Mononuclear cell (primary cell): ENCODE results near the gene DAZL. TPM values are rescaled to one million over a fixed set of nuclear protein-coding genes. Genes with fewer than 3 reads are reported as not detected.
"Not testable (repeated sequence)": the region's sequence is repeated elsewhere in the genome, so short reads cannot be mapped to it uniquely, and the experiment has no call there.

Experiments
- H3K27me3 ChIP-seq: 2 replicates; pipeline ENCODE4 v1.6.0; 2011; ENCODE audit warnings: low read length, control low read depth; ENCODE audit not compliant: insufficient read depth
- H3K4me1 ChIP-seq: 2 replicates; pipeline ENCODE4 v1.5.1; 2011; ENCODE audit warnings: mild to moderate bottlenecking, low read length, control low read depth; ENCODE audit not compliant: insufficient read depth
- H3K4me3 ChIP-seq: 2 replicates; pipeline ENCODE4 v1.5.1; 2011; ENCODE audit warnings: mild to moderate bottlenecking, low read length, moderate library complexity
- H3K9me3 ChIP-seq: 2 replicates; pipeline ENCODE4 v1.5.1; 2011; ENCODE audit warnings: low read depth, mild to moderate bottlenecking, control low read depth, low read length
- total RNA-seq: library from RNA; depleted of rRNA; stranded (reverse); fragments of >200 nt; gene quantifications from one replicate; pipeline ENCODE4 v1.2.3, GENCODE V29; 2012

DAZL gene, protein sequence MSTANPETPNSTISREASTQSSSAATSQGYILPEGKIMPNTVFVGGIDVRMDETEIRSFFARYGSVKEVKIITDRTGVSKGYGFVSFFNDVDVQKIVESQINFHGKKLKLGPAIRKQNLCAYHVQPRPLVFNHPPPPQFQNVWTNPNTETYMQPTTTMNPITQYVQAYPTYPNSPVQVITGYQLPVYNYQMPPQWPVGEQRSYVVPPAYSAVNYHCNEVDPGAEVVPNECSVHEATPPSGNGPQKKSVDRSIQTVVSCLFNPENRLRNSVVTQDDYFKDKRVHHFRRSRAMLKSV
- 0.10 TPM for total RNA-seq

GRCh38 chr3:16604887-16605602 is at the start of gene DAZL:
TSS of gene DAZL (minus strand) at chr3:16605423. CDS start at chr3:16605205, 218 bp downstream.
- H3K4me3 ChIP-seq, result no peak within 1 kb of the TSS
- H3K27me3 ChIP-seq, result no peaks in the 10 kb centered on the region
- no peaks in the 10 kb centered on the region for H3K4me1 ChIP-seq
- H3K9me3 ChIP-seq, result no peaks in the 10 kb centered on the region

DNA sequence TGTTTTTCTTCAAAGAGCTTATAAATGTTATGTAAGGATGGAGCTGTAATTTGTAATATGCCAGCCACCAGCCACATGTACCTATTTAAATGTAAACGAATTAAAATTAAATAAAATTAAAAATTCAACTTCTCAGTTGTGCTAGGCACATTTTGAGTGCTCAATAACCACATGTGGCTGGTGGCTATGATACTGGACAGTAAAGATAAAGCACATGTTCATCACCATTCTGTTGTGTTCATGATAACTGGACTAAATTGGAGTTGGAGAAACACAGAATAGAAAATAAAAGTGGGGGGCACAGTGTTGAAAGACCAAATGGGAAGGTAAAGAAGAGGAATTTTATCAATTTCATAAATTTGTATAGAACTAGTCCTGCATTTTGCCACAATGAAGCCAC is 49.8 kb upstream of the DAZL start:
- no peak overlapping the region for H3K4me3 ChIP-seq
- H3K9me3 ChIP-seq, result no peaks in the 10 kb centered on the region
- H3K4me1 ChIP-seq, result no peaks in the 10 kb centered on the region
- H3K27me3 ChIP-seq, result no peaks in the 10 kb centered on the region

- Histone ChIP-seq H3K4me1 (no peaks in the 10 kb centered on the region), H3K27me3 (no peaks in the 10 kb centered on the region), H3K9me3 (no peaks in the 10 kb centered on the region), H3K4me3 (no peak overlapping the region)
Observed at GRCh38 chr3:16653712-16654111, 48.5 kb upstream of the DAZL start.

- H3K9me3 ChIP-seq, result no peaks in the 10 kb centered on the region
- no peaks in the 10 kb centered on the region for H3K27me3 ChIP-seq
- no peaks in the 10 kb centered on the region for H3K4me1 ChIP-seq
- no peak overlapping the region for H3K4me3 ChIP-seq
Observed at GRCh38 chr3:16647668-16648067, 42.4 kb upstream of the DAZL start.

DNA sequence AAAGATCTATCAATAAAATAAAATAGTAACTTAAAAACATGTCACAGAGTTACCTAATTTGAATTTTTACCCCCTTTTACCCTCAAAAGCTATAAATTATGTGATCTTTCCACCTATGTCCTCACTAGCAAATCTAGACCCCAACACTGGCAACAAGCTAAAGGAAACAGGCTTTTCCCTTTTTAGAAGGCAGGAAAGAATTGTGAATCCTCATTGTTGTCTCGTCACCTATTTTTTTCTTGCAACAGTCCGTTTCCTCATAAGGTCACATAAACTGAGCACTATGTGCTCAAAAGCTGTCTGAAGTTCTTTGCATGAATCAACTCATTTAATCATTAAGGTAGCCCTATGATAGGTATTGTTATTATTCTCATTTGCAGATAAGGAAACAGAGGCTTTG is 34.6 kb upstream of the DAZL start:
- no peaks in the 10 kb centered on the region for H3K27me3 ChIP-seq
- no peaks in the 10 kb centered on the region for H3K4me1 ChIP-seq
- H3K9me3 ChIP-seq, result no peaks in the 10 kb centered on the region
- H3K4me3 ChIP-seq, result no peak overlapping the region

GRCh38 chr3:16633948-16634347 is 28.7 kb upstream of the DAZL start:
- Histone ChIP-seq H3K4me3 (no peak overlapping the region), H3K4me1 (no peaks in the 10 kb centered on the region), H3K9me3 (no peaks in the 10 kb centered on the region), H3K27me3 (no peaks in the 10 kb centered on the region)

- no peaks in the 10 kb centered on the region for H3K4me1 ChIP-seq
- no peak overlapping the region for H3K4me3 ChIP-seq
- H3K9me3 ChIP-seq, result no peaks in the 10 kb centered on the region
- no peaks in the 10 kb centered on the region for H3K27me3 ChIP-seq
Observed at GRCh38 chr3:16632395-16632794, 27.2 kb upstream of the DAZL start.

GRCh38 chr3:16618721-16619120 is 13.5 kb upstream of the DAZL start:
- Histone ChIP-seq H3K9me3 (no peaks in the 10 kb centered on the region), H3K4me3 (no peak overlapping the region), H3K4me1 (no peaks in the 10 kb centered on the region), H3K27me3 (no peaks in the 10 kb centered on the region)

- H3K27me3 ChIP-seq, H3K4me3 ChIP-seq: not testable (repeated sequence)
Observed at GRCh38 chr3:16617155-16617554, 11.9 kb upstream of the DAZL start.

GRCh38 chr3:16616083-16616482 is 10.9 kb upstream of the DAZL start:
- Histone ChIP-seq H3K9me3 (no peaks in the 10 kb centered on the region), H3K4me3 (no peak overlapping the region), H3K27me3 (no peaks in the 10 kb centered on the region), H3K4me1 (no peaks in the 10 kb centered on the region)

More at GRCh38 chr3:16617155-16617554, 11.9 kb upstream of the DAZL start:
- not testable (repeated sequence) for H3K4me1 ChIP-seq, H3K9me3 ChIP-seq

DNA sequence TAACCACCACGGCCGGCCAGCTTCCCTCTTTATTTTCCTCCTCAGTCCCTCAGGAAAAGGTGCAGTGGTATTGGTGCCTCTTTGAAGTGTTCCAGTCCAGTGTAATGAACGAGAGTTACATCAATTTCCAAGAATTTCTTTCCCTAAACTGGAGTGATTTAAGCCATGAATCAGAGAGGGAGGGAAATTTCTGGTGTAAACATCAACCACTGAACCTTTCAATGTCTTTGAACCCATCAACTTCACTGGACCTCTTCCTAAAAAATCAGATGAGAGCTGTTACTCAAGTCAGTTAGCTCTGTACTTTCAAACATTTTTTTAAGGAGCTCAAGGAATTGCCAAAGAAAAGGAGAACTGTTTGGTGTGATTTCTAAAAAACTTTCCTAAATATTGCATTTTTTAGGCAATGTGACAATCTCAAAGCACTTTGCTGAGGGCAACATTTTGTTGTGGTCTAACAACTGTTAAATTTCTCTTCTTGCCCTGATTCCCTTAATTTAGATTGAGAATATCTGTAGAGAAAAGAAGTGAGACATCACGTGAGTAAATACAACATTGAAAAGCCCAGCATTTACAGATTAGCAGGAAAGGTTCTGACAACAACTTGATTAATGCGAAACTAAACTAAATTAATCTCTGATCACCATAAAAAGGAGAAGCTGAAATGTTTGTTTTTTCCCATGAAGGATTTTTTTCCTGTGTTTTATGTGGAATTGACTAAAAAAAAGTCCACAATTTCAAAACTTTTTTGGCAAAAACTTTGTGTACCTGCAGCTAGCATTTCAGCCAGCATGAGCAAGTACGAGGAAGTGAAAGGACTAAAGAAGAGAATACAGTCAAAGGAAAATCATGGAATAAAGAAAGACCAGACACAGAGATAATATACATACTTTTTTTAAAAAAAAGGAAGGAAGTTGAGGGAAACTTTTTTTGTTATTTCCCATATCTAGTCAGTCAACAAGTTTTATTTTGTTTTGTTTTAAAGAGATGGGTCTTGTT is 9.1 kb upstream of the DAZL start:
- Histone ChIP-seq H3K4me3 (no peak overlapping the region), H3K9me3 (no peaks in the 10 kb centered on the region), H3K27me3 (no peaks in the 10 kb centered on the region), H3K4me1 (no peaks in the 10 kb centered on the region)

- Histone ChIP-seq H3K4me3 (no peak overlapping the region), H3K9me3 (no peaks in the 10 kb centered on the region), H3K4me1 (no peaks in the 10 kb centered on the region), H3K27me3 (no peaks in the 10 kb centered on the region)
Observed at GRCh38 chr3:16609927-16610580, 4.8 kb upstream of the DAZL start.

- Histone ChIP-seq H3K9me3 (no peaks in the 10 kb centered on the region), H3K4me1 (no peaks in the 10 kb centered on the region), H3K4me3 (no peak overlapping the region), H3K27me3 (no peaks in the 10 kb centered on the region)
Observed at GRCh38 chr3:16608816-16609215, 3.6 kb upstream of the DAZL start.

DNA sequence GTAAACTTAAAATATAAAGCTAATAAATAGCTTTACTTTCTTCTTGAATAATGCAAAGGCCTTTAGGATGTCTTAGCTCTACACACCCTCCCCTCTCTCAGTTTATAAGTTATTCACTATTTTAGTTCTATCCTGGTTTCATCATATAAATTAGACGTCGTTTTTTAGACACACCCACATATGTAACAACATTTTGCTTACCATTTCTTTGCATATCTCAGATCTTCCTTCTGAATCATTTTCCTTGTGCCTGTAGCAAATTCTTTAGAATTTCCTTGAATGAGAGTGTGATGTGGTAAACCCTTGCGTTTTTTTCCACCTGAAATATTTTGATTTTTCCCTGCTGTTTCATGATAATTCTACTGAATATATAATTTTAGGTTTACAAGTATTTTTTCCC is 2.5 kb upstream of the DAZL start:
- Histone ChIP-seq H3K9me3 (no peaks in the 10 kb centered on the region), H3K4me3 (no peak overlapping the region), H3K4me1 (no peaks in the 10 kb centered on the region), H3K27me3 (no peaks in the 10 kb centered on the region)
